GM18511 (cell line): ENCODE measurements around the gene PACS1.
"Not testable (repeated sequence)": the region's sequence is repeated elsewhere in the genome, so short reads cannot be mapped to it uniquely, and the experiment has no call there.

Source experiments
- ATAC-seq: cut with Tn5 transposase; IDR thresholded peaks from one replicate; pipeline ENCODE4 v1.9.1; 2021; ENCODE audit warnings: mild to moderate bottlenecking, moderate library complexity; ENCODE audit not compliant: unreplicated experiment

The PACS1 gene

DNA sequence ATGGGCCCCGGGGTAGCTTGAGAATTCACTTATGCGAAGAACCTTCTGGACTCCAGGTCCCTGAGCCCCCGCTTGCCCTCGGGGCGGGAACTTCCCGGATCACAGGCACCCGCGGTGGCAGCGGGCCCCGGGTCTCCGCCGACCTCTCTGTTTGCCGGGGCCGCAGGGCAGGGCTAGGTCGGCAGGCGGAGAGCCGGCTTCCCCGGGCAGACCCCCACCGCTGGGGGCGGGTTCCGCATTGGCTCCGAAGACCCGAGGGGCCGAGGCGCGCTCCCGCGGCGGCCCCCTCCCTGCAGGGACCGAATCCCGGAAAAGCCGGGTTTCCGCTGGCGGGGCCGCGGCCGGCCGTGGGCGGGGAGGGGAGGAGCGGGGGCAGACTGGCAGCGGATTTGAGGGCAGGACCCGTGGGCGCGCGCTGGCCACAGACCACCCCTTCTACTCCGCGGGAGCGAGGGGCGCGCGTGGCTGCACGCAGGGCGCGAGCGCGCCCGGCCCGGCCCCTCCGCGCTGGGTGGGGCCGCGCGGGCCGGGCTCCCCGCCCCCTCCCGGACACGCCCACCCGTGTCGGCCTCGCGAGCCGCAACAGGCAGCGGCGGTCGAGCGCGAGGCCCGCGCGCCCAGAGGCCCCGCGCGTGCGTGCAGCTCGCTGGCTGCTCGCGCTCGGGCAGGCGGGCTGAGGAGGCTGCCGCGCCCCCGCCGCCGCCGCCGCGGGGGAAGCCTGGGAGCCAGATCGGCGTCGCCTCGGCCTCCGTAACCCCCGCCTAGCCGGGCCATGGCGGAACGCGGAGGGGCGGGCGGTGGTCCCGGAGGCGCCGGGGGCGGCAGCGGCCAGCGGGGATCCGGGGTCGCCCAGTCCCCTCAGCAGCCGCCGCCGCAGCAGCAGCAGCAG is at the start of gene PACS1:
Gene PACS1 (plus strand): TSS at position 558 of the 889 bp plus-strand sequence. CDS start 215 bp downstream, at position 773.
- peak; percentile 55 for ATAC-seq

DNA sequence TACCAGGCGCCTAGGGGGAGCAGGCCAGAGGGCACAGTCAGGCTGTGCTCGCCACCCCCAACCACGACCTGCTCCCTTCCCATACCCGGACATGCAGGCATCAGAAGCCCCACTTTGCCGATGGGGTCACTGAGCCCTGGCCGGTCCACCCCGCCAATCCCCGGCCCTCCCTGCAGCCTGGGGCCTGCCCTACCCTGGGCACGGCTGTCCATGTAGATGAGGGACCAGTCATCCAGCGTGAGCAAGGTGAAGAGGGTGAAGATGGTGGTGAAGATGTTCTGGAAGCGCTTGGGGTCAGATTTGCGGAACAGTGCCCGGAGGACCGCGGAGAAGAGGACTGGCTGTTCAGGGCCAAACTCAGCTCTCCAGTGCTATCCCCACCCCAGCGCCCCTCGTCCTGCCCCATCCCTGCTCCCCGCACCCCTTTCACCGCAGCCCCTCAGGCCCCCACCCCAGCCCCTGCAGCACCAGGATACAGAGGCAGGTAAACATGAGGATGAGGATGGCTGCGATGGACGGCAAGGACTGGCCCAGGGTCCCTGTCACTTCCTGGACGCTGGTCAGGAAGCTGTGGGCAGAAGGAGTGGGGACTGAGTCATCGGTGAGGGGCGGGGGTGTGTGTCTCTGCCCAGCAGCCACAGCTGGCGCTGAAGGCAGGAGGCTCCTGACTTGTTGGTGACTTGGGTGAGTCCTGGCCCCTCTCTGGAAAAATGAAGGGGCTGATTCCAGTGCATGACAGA is 49.3 kb upstream of the PACS1 start:
- no peak for ATAC-seq

DNA sequence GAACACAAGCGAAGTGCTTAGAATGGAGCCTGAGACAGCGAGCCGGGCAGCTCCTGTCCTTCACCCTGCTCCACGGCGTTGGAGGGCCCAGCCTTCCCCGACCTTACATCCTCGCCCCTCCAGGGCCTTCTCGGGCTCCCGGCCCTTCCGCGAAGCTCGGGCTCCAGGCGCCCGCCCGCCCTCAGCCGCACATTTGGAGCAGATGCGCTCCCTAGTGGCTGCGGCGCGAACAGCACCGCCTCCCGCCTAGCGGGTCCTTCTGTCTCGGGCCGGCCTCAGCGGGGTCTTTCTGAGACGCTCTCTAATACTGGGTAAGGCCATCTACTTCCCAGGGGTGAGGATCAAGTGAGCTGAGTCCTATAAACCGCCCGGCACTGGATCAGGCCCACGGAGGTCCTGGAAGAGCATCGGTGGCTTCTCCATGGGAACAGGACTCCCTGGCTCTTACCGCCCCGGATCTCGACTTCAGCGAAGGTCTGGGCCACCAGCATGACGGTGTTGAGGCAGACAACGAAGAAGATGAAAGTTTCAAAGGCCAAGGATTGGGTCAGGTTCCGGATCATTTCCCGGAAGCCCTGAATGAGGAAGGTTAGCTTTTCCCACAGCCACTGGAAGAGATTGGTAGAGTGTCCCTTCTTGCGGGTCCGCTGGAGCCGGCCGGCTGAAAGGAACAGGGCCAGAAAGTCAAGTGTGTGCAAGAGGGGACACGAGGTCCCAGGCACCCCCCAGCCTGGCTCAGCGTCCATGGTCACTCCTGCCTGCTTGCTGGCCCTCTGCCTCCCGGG is 47.5 kb upstream of the PACS1 start:
- ATAC-seq, result no peak

DNA sequence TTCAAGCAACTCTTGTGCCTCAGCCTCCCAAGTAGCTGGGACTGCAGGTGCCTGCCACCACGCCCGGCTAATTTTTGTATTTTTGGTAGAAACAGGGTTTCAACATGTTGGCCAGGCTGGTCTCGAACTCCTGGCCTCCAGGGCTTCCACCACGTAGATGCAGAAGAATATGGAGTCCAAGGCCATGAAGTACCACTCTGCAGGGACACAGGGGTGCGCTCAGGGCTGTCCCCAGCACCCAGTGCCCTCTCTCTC is 47.0 kb upstream of the PACS1 start:
- ATAC-seq, result not testable (repeated sequence)

DNA sequence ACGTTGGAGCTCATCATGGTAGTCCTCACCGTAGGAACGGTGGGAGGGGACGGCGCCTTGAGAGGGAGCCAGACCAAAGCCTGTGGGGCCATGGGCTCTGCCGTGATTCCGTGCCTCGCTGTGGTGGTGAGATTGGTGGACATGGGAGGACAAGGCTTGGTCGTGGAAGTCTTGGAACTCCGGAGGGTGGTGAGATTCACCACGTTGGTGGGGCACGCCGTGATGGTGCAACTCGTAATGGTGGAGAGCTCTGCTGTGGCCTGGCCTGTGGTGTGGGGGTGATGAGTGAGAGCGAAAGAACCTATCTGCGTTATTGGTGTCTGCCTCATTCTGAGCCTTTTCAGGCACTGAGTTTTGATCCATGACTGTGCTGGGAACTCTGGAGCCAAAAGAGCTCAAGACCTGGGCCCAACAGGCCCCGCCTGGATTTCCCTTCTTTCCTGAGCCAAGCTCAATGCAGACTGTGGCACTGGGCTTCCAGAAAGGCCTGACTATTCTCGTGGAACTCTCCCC is 44.0 kb upstream of the PACS1 start, which contains the start of gene CATSPER1:
Gene CATSPER1 (minus strand): TSS at position 463 of the 513 bp plus-strand sequence. CDS start 100 bp downstream, at position 363.
- ATAC-seq, result no peak

DNA sequence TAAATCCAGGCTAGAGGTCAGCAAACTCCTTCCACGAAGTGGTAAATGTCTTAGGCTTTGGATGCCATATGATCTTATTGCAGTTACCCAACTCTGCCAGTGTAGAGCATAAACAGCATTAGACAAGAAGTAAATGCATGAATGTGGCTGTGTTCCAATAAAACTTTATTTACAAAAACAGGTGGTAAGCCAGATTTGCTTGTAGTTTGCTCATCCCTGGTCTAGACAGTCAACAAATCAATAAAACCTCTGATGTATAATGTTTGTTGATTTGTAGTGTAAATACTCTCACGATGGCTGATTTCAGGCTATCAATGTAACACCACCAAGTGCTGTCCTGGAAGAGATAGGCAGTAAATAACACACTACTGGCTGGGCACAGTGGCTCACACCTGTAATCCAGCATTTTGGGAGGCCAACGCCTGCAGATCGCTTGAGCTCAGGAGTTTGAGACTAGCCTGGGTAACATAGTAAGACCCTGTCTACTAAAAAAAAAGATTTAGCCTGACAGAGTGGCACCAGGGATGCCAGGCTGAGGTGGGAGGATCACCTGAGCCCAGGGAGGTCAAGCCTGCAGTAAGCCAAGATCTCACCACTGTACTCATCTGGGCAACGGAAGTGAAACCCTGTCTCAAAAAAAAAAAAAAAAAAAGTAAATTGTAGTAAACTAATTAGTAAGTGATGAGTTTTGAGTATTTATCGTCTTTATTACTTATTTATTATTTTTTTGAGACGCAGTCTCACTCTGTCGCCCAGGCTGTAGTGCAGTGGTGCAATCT is 36.9 kb upstream of the PACS1 start:
- ATAC-seq, result no peak

DNA sequence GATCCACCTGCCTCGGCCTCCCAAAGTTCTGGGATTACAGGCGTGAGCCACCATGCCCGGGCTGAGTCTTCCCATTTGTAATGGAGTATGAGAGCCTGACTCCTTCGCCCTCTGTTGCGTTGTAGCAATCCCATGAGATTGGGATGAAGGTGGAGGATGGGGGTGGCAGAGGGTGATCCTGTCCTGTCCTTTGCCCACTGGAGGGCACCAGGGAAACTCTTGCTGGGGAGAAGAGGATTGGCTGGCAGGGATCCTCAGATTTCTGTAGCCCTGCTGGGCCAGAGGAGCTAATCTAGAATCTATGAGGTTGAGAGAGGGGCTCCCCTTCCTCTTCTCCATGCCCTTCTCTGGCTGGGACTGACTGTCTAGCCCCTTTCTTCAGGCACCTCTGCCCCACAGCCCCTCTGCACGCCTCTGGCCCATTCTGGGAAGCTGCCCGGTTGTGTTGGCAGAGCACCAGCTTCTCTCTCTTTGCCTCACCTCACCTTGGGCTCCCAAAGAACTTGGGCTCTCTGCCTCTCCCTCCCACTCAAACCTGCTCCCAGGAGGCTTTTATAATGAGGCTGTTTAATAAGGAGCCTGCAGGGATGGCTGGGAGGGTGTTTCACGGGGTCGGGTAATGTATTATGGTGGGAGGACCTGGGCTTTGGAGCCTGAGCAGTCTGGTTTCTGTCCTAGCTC is 34.3 kb upstream of the PACS1 start:
- ATAC-seq, result no peak

DNA sequence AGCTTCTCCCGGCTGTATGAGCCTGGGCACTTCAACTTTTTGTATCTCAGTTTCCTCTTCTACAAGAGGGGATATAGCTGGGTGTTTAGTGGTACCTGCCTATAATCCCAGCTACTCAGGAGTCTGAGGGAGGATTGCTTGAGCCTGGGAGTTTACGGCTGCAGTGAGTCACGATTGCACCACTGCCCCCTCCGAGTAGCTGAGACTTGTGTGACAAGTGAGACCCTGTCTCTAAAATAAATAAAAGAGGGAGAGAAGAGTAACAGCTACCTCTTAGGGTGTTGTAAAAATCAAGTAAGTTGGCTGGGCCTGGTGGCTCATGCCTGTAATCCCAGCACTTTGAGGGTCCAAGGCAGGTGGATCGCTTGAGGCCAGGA is 33.8 kb upstream of the PACS1 start:
- ATAC-seq, result no peak

DNA sequence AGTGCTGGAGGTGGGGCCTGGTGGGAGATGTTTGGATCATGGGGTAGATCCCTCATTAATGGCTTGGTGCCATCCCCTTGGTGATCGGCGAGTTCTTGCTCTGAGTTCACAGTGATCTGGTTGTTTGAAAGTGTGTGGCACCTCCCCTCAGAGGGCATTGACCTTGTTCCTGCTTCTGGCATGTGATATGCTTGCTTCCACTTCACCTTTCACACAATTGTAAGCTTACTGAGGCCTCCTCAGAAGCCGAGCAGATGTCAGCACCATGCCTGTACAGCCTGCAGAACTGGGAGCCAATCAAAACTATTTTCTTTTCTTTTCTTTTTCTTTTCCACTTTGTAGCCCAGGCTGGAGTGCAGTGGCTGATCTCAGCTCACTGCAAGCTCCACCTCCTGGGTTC is 32.7 kb upstream of the PACS1 start:
- ATAC-seq, result no peak

DNA sequence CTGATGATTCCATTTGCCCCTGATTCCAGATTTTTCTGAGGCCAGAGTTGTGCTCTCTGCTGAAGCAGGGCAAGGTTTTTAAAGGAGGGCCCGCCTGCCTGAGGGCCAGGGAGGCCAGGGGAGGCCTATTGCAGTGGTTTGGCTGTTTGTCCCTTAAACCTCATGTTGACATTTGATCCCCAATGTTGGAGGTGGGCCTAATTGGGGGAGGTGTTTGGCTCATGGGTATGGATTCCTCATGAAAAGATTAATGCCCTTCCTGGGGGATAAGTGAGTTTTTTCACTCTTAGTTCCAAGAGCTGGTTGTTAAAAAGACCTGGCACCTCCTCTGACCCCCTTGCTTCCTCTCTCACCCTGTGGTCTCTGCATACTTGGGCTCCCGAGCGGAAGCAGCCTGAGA is 30.3 kb upstream of the PACS1 start:
- ATAC-seq, result no peak

DNA sequence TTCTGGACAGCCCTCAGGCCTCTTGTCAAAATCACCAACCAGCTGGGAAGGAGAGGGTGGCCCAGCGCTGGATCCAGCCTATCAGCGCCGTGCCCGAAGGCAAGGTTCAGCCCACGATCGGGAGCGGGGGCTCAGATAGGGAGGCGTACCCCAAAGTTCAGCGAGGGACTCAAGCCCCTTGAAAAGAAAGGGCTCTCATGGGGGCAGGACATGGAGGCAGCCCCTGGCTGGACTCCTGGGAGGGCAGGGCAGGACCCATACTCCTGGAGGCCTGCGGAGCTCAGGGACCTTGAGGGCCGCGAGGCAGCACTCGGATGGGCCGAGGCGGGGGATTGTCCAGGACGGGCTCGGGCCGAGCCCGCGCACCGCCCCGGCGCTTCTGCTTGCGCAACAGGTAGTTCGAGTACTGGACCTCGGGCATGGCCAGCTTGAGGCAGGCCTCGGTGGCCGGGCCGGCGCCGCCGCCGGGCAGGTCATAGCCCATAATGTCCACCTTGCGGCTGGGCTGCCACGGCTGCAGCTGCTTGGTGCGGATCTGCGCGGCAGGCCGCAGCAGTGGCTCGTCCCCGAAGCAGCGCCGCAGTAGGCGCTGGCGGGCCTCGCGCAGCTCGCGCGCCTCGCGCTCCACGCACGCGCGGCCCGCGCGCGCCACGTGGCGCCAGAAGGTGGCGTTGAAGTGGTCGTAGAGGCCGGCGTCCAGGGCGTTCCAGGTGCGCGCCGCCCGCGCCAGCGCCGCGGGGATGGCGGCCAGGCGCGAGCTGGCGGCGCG is 27.7 kb upstream of the PACS1 start:
- no peak for ATAC-seq

DNA sequence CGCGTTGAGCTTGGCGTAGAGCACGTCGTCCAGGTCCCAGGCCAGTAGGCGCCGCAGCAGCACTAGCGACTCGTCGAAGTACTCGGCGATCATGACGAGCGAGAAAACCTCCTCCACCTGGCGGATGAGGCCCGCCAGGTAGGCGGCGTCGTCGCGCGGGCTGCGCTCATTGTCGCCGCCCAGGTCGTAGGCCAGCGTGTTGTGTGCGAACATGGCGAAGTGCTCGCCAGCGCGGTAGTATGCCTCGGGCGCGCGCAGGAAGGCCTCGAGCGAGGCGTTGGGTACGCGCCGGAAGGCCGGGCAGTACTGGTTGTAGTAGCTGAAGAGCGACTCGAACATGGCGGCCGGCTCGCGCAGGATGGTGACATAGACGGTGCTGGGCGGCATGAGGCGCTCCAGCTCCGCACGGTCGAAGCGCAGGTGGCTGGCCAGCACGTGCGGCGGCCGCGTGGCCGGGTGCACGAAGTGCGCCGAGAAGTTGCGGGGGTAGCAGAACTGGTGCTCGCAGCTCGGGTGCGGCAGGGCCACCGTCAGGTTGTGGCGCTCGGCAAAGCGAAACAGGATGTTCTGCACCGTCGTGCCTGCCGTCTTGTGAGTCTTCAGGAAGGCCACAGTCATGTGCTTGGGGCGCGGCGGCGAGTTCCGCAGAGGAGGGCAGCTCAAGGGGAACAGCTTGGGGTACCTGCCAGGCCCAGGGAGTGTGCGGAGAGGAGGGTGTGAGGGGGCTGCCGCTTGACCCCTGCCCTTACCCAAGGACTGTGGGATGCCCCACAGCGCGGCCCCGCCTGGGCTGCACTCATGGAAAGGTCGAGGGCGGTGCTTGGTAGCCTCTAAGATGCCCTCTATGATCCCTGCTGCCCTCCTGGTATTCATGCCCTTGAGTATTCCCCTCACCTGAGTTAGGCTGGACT is 26.8 kb upstream of the PACS1 start:
- ATAC-seq, result no peak

DNA sequence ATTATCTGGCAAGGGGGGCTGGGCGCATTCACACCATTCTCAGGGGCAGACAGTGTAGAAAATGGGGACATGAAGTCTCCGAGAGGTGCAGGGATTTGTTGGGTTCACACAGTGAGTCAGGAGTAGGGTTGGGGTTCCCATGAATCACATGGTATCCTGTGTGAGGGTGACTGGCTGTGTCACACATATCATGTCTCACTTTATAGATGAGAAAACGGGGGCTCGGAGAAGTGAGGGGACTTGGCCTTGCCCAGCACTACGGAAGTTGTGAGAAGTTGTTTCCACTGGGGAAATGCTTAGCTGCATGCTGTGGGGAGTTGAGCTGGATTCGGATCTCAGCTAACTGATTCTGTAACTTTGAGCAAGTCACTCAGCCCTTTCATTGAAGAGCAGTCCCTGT is 25.3 kb upstream of the PACS1 start:
- no peak for ATAC-seq

DNA sequence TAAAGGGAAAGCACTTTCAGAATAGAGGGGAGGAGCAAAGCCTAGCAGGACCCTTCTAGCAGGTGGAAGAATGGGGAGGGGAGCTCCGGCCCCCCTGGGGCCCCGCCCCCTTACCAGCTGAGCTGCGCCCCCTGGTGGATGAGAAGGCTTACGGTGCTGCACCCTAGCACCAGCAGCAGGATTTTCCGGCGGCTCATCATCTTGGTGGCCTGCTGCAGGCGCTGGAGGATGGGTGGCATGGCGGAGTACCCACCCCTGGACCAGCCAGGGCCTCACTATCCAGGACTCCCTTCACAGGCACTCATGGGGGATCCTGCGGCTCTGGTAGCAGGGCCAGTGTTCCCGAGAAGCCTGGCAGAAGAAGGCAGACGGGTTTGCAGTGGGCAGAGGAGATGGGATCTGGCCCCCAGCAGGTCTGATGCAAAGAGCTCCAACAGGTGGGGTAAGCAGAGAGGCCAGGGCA is 24.9 kb upstream of the PACS1 start:
- ATAC-seq, result no peak

DNA sequence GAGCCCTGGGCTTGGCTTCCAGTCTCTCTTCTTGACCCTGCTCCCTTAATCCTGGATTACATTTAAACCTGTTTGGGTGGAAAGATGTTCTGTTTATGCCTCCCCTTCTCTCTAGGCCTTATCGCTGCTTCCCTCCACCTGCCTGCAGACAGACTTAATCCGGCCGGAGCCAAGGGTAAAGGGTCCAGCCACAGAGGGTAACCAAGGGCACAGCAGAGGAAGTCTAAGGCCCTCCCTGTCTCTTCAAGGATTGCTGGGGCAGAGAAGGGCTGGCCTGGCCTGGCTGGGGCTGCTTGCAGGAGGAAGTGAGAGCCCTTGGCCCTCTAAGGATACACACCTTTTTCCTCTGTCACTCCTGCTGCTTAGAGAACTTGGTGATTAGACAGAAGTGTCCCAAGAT is 23.2 kb upstream of the PACS1 start:
- no peak for ATAC-seq

DNA sequence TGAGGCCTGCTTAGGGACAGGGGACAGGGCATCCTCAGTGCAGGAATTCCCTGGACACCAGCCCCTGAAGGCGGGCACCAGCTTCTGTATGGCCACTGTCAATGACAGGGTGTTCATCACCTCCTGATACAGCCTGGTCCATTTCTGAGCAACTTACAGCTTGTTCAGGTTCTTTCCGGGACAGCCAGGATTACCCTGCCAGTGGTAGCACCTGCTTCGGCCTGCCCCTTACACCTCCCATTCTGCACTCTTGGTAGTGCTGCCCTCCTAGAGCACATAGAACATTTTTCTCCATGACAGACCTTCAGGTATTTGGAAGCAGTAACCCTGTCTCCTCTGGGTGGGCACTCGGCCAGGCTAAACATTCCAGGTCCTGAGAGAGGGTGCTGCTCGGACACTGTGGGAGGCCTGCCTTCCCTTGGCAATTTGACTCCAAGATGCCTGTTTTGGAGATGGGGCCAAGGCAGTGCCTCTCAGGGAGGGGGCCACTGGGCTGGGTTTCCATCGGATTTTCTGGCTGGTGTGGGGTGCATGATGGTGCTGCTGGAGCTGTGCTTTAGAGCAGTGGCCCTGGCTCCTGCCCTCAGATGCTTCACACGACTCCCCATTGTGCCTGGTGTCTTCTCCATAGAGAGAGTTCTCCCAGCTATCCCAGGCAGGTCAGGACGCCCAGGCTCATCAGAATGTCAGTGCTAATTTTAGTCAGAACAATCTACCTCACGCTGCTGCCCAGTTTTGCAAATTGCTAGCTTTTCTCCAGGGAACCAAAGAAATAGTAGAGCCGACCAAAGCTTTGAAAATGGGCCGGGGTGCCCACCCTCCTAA is 22.3 kb upstream of the PACS1 start:
- no peak for ATAC-seq
